ENCODE measurements around the gene ATOH8. TPM values are rescaled to one million over a fixed set of nuclear protein-coding genes. Genes with fewer than 3 reads are reported as not detected.

The ATOH8 gene
- total and polyA plus RNA-seq, 2 donors from 2014 or later = 11.2 to 18.6 TPM

DNA sequence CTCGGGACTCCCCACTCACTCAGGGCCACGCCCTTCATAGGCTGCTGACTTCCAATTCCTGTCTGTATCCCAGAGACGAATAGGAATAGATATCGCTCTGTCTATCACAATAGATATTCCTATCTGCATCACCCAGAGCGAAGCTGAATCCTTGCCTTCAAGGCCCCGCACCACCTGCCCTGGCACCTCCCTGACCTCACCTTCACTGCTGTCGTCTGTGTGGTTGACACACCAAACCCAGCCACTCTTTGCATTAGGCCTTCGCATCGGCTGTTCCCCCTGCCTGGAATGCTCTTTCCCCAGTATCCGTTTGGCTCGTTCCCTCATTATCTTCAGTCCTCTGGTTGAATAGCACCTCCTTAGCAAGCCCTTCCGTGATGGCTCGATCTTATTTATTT is 43.5 kb downstream of the ATOH8 start:
- TF ChIP-seq, protein P1, sequence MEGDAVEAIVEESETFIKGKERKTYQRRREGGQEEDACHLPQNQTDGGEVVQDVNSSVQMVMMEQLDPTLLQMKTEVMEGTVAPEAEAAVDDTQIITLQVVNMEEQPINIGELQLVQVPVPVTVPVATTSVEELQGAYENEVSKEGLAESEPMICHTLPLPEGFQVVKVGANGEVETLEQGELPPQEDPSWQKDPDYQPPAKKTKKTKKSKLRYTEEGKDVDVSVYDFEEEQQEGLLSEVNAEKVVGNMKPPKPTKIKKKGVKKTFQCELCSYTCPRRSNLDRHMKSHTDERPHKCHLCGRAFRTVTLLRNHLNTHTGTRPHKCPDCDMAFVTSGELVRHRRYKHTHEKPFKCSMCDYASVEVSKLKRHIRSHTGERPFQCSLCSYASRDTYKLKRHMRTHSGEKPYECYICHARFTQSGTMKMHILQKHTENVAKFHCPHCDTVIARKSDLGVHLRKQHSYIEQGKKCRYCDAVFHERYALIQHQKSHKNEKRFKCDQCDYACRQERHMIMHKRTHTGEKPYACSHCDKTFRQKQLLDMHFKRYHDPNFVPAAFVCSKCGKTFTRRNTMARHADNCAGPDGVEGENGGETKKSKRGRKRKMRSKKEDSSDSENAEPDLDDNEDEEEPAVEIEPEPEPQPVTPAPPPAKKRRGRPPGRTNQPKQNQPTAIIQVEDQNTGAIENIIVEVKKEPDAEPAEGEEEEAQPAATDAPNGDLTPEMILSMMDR (IDR thresholded peaks at IDR 0.05; ENCODE audit: borderline replicate concordance, extremely low read depth, insufficient read depth) = no peak
- Histone ChIP-seq H3K27me3 (ENCODE audit: control insufficient read depth, insufficient read depth, low read length) (no peaks in the 10 kb centered on the region), H3K4me3 (ENCODE audit: low read length in 3 of 3) (no peak overlapping the region)

DNA sequence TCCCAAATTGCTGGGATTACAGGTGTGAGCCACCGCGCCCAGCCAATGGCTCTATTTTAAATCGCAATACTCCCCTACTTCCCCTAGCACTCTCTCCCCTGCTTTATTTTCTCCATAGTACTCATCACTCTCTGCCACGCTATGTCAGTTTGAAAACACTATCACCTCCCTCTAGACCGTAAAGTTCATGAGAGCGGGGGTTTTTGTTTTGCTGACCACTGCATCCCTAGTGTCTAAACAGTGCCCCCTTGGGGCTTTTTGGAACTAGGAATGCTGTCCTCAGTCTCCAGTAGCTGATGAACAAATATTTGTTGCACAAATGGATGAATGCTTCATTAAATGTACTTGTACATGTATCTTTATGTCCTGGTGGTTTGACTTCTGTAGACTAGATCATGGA is 44.1 kb downstream of the ATOH8 start:
- TF ChIP-seq, protein P1 (IDR thresholded peaks at IDR 0.05; ENCODE audit: borderline replicate concordance, extremely low read depth, insufficient read depth) = peak; percentile 33
- DNase-seq = peak in 3 of 5 donors; percentile 39 to 78 (median 56)
- Histone ChIP-seq H3K27ac (ENCODE audit: low read depth in 2 of 2, low read length in 2 of 2) (no peak overlapping the region), H3K9ac (ENCODE audit: low read length in 3 of 3) (no peak overlapping the region), H3K27me3 (ENCODE audit: control insufficient read depth, insufficient read depth, low read length) (no peaks in the 10 kb centered on the region), H3K36me3 (ENCODE audit: control insufficient read depth in 2 of 3, insufficient read depth in 3 of 3, low read length in 3 of 3) (no peaks in the 10 kb centered on the region), H3K4me1 (ENCODE audit: control insufficient read depth in 2 of 3, insufficient read depth in 2 of 3, low read depth in 1 of 3, low read length in 3 of 3) (peaks cover 0 to 15% (median 0%) of the 10 kb centered on the region in 3 donors), H3K9me3 (ENCODE audit: control insufficient read depth in 2 of 3, insufficient read depth in 1 of 3, low read length in 3 of 3) (no peaks in the 10 kb centered on the region), H3K4me3 (ENCODE audit: low read length in 3 of 3) (no peak overlapping the region)
- no peak for FAIRE-seq
- intact Hi-C loops (cut with DNase I) = no loop called here

More for the DNA sequence above, 43.5 kb downstream of the ATOH8 start:
- Histone ChIP-seq H3K9me3 (ENCODE audit: control insufficient read depth in 2 of 3, insufficient read depth in 1 of 3, low read length in 3 of 3) (no peaks in the 10 kb centered on the region), H3K4me1 (ENCODE audit: control insufficient read depth in 2 of 3, insufficient read depth in 2 of 3, low read depth in 1 of 3, low read length in 3 of 3) (peaks cover 0 to 15% (median 0%) of the 10 kb centered on the region in 3 donors), H3K9ac (ENCODE audit: low read length in 3 of 3) (no peak overlapping the region), H3K27ac (ENCODE audit: low read depth in 2 of 2, low read length in 2 of 2) (no peak overlapping the region), H3K36me3 (ENCODE audit: control insufficient read depth in 2 of 3, insufficient read depth in 3 of 3, low read length in 3 of 3) (no peaks in the 10 kb centered on the region)
- intact Hi-C loops (cut with DNase I) = no loop called here
- FAIRE-seq = no peak
- peak in 2 of 5 donors; percentile 31 to 46 for DNase-seq

DNA sequence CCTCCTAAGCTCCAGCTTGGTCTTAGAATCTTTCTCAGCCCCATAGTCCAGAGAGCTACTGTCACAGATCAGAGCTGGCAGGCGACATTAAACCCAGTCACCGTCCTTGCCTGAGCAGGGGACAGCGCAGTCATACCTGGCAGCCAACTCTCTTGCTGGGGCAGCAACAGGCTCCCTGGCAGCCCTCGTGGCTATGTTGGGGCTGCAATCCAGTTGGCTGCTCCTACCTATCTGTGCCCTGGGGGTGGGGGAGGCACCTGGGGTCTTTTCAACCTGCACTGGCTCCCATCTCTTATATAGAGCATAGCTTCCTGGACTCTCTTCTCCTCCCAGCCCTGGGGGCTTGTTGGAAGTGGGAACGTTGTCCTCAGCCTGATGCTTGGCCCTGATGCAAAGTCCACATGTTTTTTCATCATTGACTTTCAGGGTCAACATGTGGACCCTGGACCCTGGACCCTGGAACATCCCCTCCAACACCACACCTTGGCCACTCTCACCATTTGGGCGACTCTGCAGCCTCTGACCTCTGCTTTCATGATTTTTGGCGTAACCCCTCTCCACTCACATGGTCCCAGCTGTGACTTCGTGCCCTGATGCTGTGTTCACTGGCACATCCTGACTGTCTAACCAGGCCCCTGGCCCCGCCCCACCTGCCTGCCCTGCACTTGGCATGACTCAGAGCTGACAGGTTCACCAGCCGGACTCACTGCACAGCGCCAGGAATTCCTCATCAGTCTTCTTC is 45.6 kb downstream of the ATOH8 start:
- H3K9ac ChIP-seq (ENCODE audit: low read length in 3 of 3) = no peak overlapping the region

More for the DNA sequence above, 45.6 kb downstream of the ATOH8 start:
- Histone ChIP-seq H3K4me1 (ENCODE audit: control insufficient read depth in 2 of 3, insufficient read depth in 2 of 3, low read depth in 1 of 3, low read length in 3 of 3) (peaks cover 0 to 10% (median 0%) of the 10 kb centered on the region in 3 donors), H3K36me3 (ENCODE audit: control insufficient read depth in 2 of 3, insufficient read depth in 3 of 3, low read length in 3 of 3) (no peaks in the 10 kb centered on the region), H3K9me3 (ENCODE audit: control insufficient read depth in 2 of 3, insufficient read depth in 1 of 3, low read length in 3 of 3) (no peaks in the 10 kb centered on the region), H3K27ac (ENCODE audit: low read depth in 2 of 2, low read length in 2 of 2) (no peak overlapping the region), H3K27me3 (ENCODE audit: control insufficient read depth, insufficient read depth, low read length) (no peaks in the 10 kb centered on the region), H3K4me3 (ENCODE audit: low read length in 3 of 3) (no peak overlapping the region)
- intact Hi-C loops (cut with DNase I) = no loop called here
- FAIRE-seq (no peak), DNase-seq (peak in 2 of 5 donors; percentile 24 to 87)
- TF ChIP-seq, protein P1 (IDR thresholded peaks at IDR 0.05; ENCODE audit: borderline replicate concordance, extremely low read depth, insufficient read depth) = no peak
